WTC11 (cell line): ENCODE data around the gene TREM2. TPM values are rescaled to one million over a fixed set of nuclear protein-coding genes. Genes with fewer than 3 reads are reported as not detected.
A peak's percentile ranks its signal among the peaks of the same experiment; 100 is the strongest.

ENCODE experiments used
- ATAC-seq: fragments of 200-7000 bp; cut with Tn5 transposase; 2 replicates; pipeline ENCODE4 v1.10.0; 2021; ENCODE audit warnings: mild to moderate bottlenecking, moderate library complexity
- CTCF ChIA-PET: fragments of 300-600 bp; sonication (Branson Sonifier 250); formaldehyde crosslinking; loops from one replicate; lab custom pipeline; 2021; ENCODE audit warnings: antibody characterized with exemption; lab: Charles Lee
- POLR2A ChIA-PET: fragments of 350-600 bp; sonication (Branson Sonifier 250); formaldehyde crosslinking; loops from one replicate; lab custom pipeline; 2021; ENCODE audit warnings: antibody characterized with exemption; lab: Charles Lee
- DNase-seq: peaks from one replicate; pipeline ENCODE4 v3.0.0; 2021; ENCODE audit warnings: low spot score
- H3K27ac Mint-ChIP-seq: 2 replicates; pipeline ENCODE4 v1.8.0; 2021; ENCODE audit warnings: mixed read lengths
- H3K27me3 Mint-ChIP-seq: 2 replicates; pipeline ENCODE4 v1.8.0; 2021; ENCODE audit warnings: low read depth, mild to moderate bottlenecking, moderate library complexity, mixed read lengths
- H3K36me3 Mint-ChIP-seq: 2 replicates; pipeline ENCODE4 v1.8.0; 2021; ENCODE audit warnings: mixed read lengths
- H3K4me1 Mint-ChIP-seq: 2 replicates; pipeline ENCODE4 v1.8.0; 2022; ENCODE audit warnings: mixed read lengths
- H3K4me3 Mint-ChIP-seq: 2 replicates; pipeline ENCODE4 v1.8.0; 2021; ENCODE audit warnings: mild to moderate bottlenecking, moderate library complexity, mixed read lengths
- H3K9me3 Mint-ChIP-seq: 2 replicates; pipeline ENCODE4 v1.8.0; 2021; ENCODE audit warnings: mixed read lengths
- ATF1 ChIP-seq: sonication (generic); formaldehyde crosslinking; IDR thresholded peaks from 2 replicates; pipeline ENCODE4 v1.8.1; 2023; ENCODE audit warnings: mild to moderate bottlenecking, moderate library complexity, missing genetic modification reagents
- CREM ChIP-seq: sonication (generic); formaldehyde crosslinking; IDR thresholded peaks from 2 replicates; pipeline ENCODE4 v1.8.1; 2022; ENCODE audit warnings: mild to moderate bottlenecking, missing genetic modification reagents, moderate library complexity
- EMX1 ChIP-seq: fragments of 250-450 bp; sonication (Bioruptor Pico); IDR thresholded peaks from 2 replicates; pipeline ENCODE4 v1.8.0; 2021; ENCODE audit warnings: mild to moderate bottlenecking
- MXD4 ChIP-seq: fragments of 250-450 bp; sonication (Bioruptor Pico); IDR thresholded peaks from 2 replicates; pipeline ENCODE4 v1.8.0; 2021; ENCODE audit warnings: mild to moderate bottlenecking, moderate library complexity, borderline replicate concordance
- NFYB ChIP-seq: sonication (generic); formaldehyde crosslinking; conservative IDR thresholded peaks from 2 replicates; pipeline ENCODE4 v1.8.0; 2022; ENCODE audit warnings: low read depth, missing genetic modification reagents
- NR2C2 ChIP-seq: sonication (generic); formaldehyde crosslinking; IDR thresholded peaks from 2 replicates; pipeline ENCODE4 v1.8.0; 2022; ENCODE audit warnings: mild to moderate bottlenecking, missing genetic modification reagents
- NR3C1 ChIP-seq: sonication (generic); formaldehyde crosslinking; conservative IDR thresholded peaks from 2 replicates; pipeline ENCODE4 v1.8.1; 2023; ENCODE audit warnings: low read depth, mild to moderate bottlenecking, missing genetic modification reagents
- SMAD4 ChIP-seq: sonication (generic); formaldehyde crosslinking; IDR thresholded peaks from 2 replicates; pipeline ENCODE4 v1.8.0; 2022; ENCODE audit warnings: mild to moderate bottlenecking, missing genetic modification reagents
- ZNF138 ChIP-seq: sonication (generic); formaldehyde crosslinking; conservative IDR thresholded peaks from 2 replicates; pipeline ENCODE4 v1.8.1; 2022; ENCODE audit warnings: mild to moderate bottlenecking, moderate library complexity, missing genetic modification reagents
- ZNF232 ChIP-seq: sonication (generic); formaldehyde crosslinking; IDR thresholded peaks from 2 replicates; pipeline ENCODE4 v1.8.0; 2022; ENCODE audit warnings: mild to moderate bottlenecking, missing genetic modification reagents
- total RNA-seq: library from RNA; stranded (reverse); gene quantifications from 3 replicates; pipeline ENCODE4 v1.2.3, GENCODE V29; 2021
- TF ChIP-seq, protein P1 (sequence below): fragments of 250-450 bp; sonication (Bioruptor Pico); IDR thresholded peaks from 2 replicates; pipeline ENCODE4 v1.9.0; 2021; ENCODE audit warnings: mild to moderate bottlenecking
- TF ChIP-seq, protein P2 (sequence below): sonication (generic); formaldehyde crosslinking; IDR thresholded peaks from 2 replicates; pipeline ENCODE4 v1.8.0; 2023; ENCODE audit warnings: mild to moderate bottlenecking, missing genetic modification reagents
- TF ChIP-seq, protein P3 (sequence below): fragments of 250-450 bp; sonication (Bioruptor Pico); IDR thresholded peaks from 2 replicates; pipeline ENCODE4 v1.9.0; 2021; ENCODE audit warnings: mild to moderate bottlenecking
- TF ChIP-seq, protein P4 (sequence below): sonication (generic); formaldehyde crosslinking; conservative IDR thresholded peaks from 2 replicates; pipeline ENCODE4 v1.8.1; 2022; ENCODE audit warnings: mild to moderate bottlenecking, missing genetic modification reagents
- TF ChIP-seq, protein P5 (sequence below): fragments of 250-450 bp; sonication (Bioruptor Pico); IDR thresholded peaks from 2 replicates; pipeline ENCODE4 v1.9.0; 2021; ENCODE audit warnings: mild to moderate bottlenecking, borderline replicate concordance
- TF ChIP-seq, protein P6 (sequence below): fragments of 250-450 bp; sonication (Bioruptor Pico); IDR thresholded peaks from 2 replicates; pipeline ENCODE4 v2.1.2; 2022; ENCODE audit warnings: mild to moderate bottlenecking, moderate library complexity
- TF ChIP-seq, protein P7 (sequence below): sonication (generic); formaldehyde crosslinking; IDR thresholded peaks from 2 replicates; pipeline ENCODE4 v1.8.0; 2022; ENCODE audit warnings: mild to moderate bottlenecking, missing genetic modification reagents

The TREM2 gene
- total RNA-seq, 1 experiment from 2014 or later = not detected

DNA sequence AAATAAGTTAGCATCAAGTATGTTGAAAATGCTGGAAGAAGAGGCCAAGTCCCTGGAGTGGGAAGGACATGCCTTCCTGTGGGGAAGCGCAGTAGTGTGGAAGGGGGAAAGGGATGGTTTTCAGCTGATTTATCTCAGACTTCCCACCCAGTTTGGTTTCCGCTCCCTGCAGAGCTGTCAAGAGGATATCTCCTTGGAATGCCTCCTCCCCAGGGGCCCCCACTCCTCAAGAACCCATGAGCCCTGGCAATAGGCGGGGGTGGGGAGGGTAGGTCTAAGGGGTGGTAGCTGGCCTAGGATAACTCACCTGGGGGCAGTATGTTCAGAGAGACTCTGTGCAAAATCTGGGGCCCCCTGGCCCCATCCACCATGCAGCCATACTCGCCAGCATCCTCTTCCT, 9.5 kb downstream of the TREM2 start (continued):
- TF ChIP-seq SMAD4 (CRISPR knock-in tag) (no peak), NR3C1 (CRISPR knock-in tag) (no peak), CREM (CRISPR knock-in tag) (no peak), EMX1 (CRISPR knock-in tag) (no peak), NR2C2 (no peak), ZNF138 (no peak)
- TF ChIP-seq, protein P1, sequence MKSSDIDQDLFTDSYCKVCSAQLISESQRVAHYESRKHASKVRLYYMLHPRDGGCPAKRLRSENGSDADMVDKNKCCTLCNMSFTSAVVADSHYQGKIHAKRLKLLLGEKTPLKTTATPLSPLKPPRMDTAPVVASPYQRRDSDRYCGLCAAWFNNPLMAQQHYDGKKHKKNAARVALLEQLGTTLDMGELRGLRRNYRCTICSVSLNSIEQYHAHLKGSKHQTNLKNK (CRISPR knock-in tag) = no peak
- TF ChIP-seq, protein P2, sequence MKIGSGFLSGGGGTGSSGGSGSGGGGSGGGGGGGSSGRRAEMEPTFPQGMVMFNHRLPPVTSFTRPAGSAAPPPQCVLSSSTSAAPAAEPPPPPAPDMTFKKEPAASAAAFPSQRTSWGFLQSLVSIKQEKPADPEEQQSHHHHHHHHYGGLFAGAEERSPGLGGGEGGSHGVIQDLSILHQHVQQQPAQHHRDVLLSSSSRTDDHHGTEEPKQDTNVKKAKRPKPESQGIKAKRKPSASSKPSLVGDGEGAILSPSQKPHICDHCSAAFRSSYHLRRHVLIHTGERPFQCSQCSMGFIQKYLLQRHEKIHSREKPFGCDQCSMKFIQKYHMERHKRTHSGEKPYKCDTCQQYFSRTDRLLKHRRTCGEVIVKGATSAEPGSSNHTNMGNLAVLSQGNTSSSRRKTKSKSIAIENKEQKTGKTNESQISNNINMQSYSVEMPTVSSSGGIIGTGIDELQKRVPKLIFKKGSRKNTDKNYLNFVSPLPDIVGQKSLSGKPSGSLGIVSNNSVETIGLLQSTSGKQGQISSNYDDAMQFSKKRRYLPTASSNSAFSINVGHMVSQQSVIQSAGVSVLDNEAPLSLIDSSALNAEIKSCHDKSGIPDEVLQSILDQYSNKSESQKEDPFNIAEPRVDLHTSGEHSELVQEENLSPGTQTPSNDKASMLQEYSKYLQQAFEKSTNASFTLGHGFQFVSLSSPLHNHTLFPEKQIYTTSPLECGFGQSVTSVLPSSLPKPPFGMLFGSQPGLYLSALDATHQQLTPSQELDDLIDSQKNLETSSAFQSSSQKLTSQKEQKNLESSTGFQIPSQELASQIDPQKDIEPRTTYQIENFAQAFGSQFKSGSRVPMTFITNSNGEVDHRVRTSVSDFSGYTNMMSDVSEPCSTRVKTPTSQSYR (CRISPR knock-in tag) = no peak
- TF ChIP-seq, protein P3, sequence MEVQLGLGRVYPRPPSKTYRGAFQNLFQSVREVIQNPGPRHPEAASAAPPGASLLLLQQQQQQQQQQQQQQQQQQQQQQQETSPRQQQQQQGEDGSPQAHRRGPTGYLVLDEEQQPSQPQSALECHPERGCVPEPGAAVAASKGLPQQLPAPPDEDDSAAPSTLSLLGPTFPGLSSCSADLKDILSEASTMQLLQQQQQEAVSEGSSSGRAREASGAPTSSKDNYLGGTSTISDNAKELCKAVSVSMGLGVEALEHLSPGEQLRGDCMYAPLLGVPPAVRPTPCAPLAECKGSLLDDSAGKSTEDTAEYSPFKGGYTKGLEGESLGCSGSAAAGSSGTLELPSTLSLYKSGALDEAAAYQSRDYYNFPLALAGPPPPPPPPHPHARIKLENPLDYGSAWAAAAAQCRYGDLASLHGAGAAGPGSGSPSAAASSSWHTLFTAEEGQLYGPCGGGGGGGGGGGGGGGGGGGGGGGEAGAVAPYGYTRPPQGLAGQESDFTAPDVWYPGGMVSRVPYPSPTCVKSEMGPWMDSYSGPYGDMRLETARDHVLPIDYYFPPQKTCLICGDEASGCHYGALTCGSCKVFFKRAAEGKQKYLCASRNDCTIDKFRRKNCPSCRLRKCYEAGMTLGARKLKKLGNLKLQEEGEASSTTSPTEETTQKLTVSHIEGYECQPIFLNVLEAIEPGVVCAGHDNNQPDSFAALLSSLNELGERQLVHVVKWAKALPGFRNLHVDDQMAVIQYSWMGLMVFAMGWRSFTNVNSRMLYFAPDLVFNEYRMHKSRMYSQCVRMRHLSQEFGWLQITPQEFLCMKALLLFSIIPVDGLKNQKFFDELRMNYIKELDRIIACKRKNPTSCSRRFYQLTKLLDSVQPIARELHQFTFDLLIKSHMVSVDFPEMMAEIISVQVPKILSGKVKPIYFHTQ (CRISPR knock-in tag) = no peak
- TF ChIP-seq, protein P4, sequence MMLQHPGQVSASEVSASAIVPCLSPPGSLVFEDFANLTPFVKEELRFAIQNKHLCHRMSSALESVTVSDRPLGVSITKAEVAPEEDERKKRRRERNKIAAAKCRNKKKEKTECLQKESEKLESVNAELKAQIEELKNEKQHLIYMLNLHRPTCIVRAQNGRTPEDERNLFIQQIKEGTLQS = no peak
- TF ChIP-seq, all 79 proteins: peak for 0

DNA sequence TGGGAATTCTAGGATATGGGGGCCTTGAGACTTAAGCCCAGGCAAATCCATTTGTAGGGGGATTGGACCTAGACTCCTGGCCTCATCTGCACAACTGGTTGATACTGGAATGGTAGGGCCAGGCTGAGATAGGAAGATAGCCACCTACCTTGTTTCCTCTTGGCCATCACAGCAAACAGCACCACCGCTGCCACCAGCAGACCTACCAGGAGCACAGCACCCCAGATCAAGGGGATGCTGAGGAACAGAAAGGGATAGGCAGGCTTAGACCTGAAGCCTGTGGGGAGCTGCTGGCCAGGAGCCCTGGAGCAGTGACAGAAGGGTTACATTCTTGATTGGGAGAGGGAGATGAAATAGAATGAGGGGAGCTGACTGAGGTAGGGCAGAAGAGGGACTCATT, 12.2 kb downstream of the TREM2 start:
- CTCF ChIA-PET = interaction anchor here (1.3 to 1.5 kb wide), 2 partner anchors 32 to 49 kb away, joined by 4 to 5 read pairs; no protein-coding TSS in a partner anchor

More for the DNA sequence above, 12.2 kb downstream of the TREM2 start:
- Mint-ChIP-seq H3K36me3 (no peaks in the 10 kb centered on the region), H3K4me3 (no peak overlapping the region), H3K4me1 (peaks cover 11% of the 10 kb centered on the region), H3K27ac (no peak overlapping the region), H3K27me3 (peaks cover 9% of the 10 kb centered on the region), H3K9me3 (no peaks in the 10 kb centered on the region)
- POLR2A ChIA-PET = no interaction called here
- TF ChIP-seq, protein P5, sequence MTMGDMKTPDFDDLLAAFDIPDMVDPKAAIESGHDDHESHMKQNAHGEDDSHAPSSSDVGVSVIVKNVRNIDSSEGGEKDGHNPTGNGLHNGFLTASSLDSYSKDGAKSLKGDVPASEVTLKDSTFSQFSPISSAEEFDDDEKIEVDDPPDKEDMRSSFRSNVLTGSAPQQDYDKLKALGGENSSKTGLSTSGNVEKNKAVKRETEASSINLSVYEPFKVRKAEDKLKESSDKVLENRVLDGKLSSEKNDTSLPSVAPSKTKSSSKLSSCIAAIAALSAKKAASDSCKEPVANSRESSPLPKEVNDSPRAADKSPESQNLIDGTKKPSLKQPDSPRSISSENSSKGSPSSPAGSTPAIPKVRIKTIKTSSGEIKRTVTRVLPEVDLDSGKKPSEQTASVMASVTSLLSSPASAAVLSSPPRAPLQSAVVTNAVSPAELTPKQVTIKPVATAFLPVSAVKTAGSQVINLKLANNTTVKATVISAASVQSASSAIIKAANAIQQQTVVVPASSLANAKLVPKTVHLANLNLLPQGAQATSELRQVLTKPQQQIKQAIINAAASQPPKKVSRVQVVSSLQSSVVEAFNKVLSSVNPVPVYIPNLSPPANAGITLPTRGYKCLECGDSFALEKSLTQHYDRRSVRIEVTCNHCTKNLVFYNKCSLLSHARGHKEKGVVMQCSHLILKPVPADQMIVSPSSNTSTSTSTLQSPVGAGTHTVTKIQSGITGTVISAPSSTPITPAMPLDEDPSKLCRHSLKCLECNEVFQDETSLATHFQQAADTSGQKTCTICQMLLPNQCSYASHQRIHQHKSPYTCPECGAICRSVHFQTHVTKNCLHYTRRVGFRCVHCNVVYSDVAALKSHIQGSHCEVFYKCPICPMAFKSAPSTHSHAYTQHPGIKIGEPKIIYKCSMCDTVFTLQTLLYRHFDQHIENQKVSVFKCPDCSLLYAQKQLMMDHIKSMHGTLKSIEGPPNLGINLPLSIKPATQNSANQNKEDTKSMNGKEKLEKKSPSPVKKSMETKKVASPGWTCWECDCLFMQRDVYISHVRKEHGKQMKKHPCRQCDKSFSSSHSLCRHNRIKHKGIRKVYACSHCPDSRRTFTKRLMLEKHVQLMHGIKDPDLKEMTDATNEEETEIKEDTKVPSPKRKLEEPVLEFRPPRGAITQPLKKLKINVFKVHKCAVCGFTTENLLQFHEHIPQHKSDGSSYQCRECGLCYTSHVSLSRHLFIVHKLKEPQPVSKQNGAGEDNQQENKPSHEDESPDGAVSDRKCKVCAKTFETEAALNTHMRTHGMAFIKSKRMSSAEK (CRISPR knock-in tag) = no peak
- TF ChIP-seq NFYB (CRISPR knock-in tag) = no peak
- TF ChIP-seq, protein P6, sequence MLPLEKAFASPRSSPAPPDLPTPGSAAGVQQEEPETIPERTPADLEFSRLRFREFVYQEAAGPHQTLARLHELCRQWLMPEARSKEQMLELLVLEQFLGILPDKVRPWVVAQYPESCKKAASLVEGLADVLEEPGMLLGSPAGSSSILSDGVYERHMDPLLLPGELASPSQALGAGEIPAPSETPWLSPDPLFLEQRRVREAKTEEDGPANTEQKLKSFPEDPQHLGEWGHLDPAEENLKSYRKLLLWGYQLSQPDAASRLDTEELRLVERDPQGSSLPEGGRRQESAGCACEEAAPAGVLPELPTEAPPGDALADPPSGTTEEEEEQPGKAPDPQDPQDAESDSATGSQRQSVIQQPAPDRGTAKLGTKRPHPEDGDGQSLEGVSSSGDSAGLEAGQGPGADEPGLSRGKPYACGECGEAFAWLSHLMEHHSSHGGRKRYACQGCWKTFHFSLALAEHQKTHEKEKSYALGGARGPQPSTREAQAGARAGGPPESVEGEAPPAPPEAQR = no peak
- TF ChIP-seq MXD4 = no peak
- TF ChIP-seq, protein P7, sequence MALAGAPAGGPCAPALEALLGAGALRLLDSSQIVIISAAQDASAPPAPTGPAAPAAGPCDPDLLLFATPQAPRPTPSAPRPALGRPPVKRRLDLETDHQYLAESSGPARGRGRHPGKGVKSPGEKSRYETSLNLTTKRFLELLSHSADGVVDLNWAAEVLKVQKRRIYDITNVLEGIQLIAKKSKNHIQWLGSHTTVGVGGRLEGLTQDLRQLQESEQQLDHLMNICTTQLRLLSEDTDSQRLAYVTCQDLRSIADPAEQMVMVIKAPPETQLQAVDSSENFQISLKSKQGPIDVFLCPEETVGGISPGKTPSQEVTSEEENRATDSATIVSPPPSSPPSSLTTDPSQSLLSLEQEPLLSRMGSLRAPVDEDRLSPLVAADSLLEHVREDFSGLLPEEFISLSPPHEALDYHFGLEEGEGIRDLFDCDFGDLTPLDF (CRISPR knock-in tag) = no peak
- no peak for TF ChIP-seq ZNF232 (CRISPR knock-in tag)
- no peak for TF ChIP-seq ATF1
- TF ChIP-seq CREM (CRISPR knock-in tag) = no peak
- TF ChIP-seq, protein P3 (CRISPR knock-in tag) = no peak
- DNase-seq (no peak), ATAC-seq (peak; percentile 75)
